K562 treated with DMSO at 1 percent for 24 hours (cell line): Measurements from ENCODE around the gene RHBDF2. TPM values are rescaled to one million over a fixed set of nuclear protein-coding genes. Genes with fewer than 3 reads are reported as not detected.

Experiments
- total RNA-seq: library from RNA; unstranded; fragments of 300-600 nt; gene quantifications from 2 replicates; pipeline ENCODE4 v1.2.3, GENCODE V29; 2022; ENCODE audit warnings: low read depth; ENCODE audit not compliant: insufficient read depth

Gene RHBDF2
- total RNA-seq = 0.79 and 1.6 TPM in 2 replicates

DNA sequence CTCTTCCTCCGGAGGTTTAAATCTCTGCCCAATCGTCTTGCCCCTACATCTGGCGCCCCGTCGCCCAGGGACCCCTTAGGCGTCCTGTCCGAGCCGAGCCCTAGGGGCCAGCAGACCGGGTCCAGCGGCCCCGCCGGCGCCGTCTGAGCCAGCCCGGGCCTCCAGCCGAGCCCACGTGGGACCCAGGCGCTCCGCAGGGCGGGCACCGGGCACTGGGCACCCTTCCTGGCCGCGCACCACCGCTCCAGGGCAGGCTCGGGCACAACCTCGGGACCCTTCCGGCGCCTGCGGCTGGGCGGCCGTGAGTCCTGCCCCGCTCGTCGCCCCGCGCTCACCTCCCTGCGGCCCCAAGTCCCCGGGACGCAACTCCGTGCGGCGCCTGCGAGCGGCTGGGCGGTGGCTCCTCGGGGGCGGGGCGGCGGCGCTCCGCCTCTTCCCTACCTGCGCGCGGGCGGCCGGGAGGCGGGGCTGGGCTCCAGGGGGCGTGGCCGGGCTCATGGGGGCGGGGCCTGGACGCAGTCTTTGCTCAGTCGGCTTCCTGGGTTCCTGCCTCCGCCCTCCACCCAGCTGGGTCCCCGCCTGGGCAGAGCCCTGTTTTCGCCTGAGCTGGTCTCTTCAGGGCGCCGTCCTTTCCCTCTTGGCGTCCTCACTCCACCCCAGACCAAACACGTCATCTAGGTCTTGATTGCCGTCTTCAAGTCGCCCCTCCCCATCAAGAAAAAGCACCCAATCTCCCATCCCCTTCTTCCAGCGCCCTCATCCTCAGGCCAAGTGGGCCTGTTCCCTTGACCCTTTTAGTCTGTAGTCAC lies at the start of gene RHBDF2:
RHBDF2 (minus strand) TSS at position 406 of the 809 bp plus-strand sequence. CDS start 19,899 bp downstream, outside the sequence.

DNA sequence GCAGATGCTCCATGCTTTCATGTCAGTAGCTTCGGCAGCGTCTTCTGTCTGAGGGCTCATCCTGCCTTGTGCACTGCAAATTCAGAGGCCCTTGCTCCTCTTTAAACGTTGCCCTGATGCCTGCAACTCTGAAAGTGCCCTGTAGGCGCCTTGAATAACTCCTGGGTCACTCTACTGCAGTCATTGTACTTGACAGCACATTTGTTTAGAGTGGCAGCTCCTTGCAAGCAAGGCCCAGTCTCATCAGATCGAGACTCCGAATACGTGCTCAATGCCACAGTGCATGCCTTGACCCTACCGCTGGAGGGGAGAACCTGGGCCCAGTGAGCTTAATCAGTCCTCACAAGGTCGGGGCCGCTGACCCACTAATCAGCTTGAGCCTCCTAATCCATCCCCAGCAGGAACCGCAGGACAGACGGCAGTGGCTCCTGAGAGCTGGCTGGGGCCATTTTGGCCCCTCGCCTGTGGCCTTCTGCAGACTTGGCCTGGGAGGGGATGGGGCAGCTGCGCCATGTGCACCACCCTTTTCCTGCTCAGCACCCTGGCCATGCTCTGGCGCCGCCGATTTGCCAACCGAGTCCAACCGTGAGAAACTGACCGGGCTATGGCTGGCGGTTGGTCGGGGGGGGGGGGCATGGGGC lies 38.5 kb upstream of the RHBDF2 start, which contains the start of gene PRCD:
PRCD (plus strand) TSS at position 414 of the 641 bp plus-strand sequence; CDS start at position 512, 98 bp downstream.

DNA sequence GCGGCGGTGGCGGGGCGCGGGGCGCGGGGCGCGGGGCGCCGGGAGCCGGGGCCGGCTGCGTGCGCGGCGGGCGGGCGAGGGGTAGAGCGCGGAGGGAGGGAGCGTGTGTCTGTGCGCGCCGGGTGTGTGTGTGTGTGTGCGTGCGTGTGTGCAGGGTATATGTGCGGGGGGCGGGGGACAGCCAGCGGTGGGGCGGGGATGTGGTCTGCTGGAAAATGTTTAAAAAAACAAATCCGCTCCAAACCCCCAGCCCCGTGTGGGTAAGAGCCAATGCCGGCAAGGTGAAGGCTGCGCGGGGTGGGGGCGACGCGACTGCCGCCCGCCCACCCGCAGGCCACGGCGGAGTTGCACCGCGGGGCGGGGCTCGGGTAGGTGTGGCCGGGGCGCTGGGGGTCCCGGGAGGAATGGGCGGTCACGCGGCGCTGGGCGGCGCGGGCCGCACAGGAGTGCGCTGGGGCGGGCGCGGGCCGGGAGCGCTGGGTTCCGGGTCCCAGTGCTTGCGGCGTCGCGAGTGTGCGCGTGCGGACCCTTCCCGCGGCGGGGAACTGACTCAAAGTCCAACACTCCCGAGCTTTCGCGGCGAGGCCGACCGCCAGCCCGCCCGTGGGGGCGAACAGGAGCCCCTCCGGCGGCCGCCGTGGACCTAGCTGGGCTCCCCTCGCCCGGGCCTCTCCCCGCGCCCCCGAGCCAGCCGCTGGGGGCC lies 36.5 kb upstream of the RHBDF2 start, which contains the start of gene CYGB:
CYGB (minus strand) TSS at position 132 of the 703 bp plus-strand sequence. CDS start 167 bp downstream, outside the sequence.

DNA sequence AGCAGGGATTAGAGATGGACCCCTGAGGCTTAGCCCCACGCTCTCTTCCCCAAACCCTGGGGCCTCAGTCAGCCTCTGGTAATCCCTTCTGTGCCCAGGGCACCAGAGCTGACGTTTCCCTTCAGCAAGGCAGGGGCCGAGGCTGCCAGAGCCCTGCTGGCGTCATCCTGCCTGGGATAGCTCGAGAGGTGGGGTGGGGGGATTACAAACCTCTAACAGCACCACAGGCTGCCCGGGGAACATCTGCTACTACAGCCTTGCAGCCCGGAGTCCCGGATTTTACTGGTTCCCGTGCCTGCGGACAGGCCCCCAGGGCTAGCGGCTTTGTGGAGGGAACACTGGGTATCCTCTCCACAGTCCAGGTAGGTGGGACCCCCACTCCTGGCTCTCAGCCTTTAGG lies 33.9 kb downstream of the RHBDF2 start, which contains the start of gene AANAT:
AANAT (plus strand) TSS at position 238 of the 400 bp plus-strand sequence. CDS start 1,144 bp downstream, outside the sequence.

DNA sequence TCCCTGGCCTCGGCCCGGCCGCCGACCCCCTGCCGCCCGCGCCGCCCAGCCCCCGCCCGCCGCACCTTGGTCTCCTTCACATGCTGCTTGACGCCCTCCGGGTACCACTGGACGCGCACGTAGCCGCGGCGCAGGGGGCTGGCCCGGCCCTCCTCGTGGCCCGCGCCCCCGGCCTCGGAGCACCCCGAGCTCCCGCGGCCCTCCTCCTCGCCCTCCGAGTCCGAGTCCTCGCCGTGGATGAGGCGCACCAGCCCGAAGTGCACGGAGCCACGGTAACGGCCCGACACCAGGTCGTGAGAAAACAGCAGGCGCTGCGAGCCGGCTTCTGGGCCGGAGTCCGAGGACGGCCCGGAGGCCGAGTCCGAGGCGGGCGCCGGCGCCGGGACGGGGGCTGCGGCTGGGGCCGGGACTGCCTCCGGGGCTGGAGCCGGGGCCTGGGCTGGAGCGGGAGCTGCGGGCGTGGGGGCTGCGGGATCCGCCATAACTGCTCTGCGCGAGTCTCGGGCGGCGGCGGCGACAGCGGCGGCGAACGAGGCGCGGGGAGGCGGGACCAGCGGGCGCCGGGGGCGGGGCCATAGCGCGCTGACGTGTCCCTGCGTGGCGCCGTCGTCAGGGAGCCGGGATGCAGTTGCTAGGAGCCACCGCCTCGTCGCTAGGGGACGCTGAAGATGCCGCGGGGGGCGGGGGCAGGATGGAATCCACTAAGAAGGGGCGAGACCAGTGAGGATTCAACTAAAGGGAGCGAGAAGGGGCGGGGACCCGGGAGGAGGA lies 48.4 kb downstream of the RHBDF2 start, which contains the start of gene UBE2O:
UBE2O (minus strand) TSS at position 493 of the 771 bp plus-strand sequence; CDS start at position 482, 11 bp downstream.

Other genes with a start within 250 kb of the RHBDF2 start
- gene UBALD2, start 236.1 kb downstream of the RHBDF2 start, total RNA-seq = 249 and 257 TPM in 2 replicates
- 11.5 and 13.5 TPM in 2 replicates for gene QRICH2, start 193.1 kb downstream of the RHBDF2 start, total RNA-seq
- 45.3 and 48.2 TPM in 2 replicates for gene PRPSAP1, start 147.5 kb downstream of the RHBDF2 start, total RNA-seq
- gene SPHK1, start 116.8 kb downstream of the RHBDF2 start, total RNA-seq = 60.7 and 66.6 TPM in 2 replicates
- gene UBE2O, start 48.3 kb downstream of the RHBDF2 start, total RNA-seq = 40.9 and 46.4 TPM in 2 replicates
- gene AANAT, start 33.8 kb downstream of the RHBDF2 start, total RNA-seq = not detected in 2 replicates
- gene CYGB, start 36.3 kb upstream of the RHBDF2 start, total RNA-seq = 0.28 and 0.88 TPM in 2 replicates
- not detected in 2 replicates for gene PRCD, start 38.6 kb upstream of the RHBDF2 start, total RNA-seq
- not detected in 2 replicates for gene ST6GALNAC2, start 84.4 kb upstream of the RHBDF2 start, total RNA-seq
- gene ST6GALNAC1, start 142.3 kb upstream of the RHBDF2 start, total RNA-seq = 26.1 and 36.2 TPM in 2 replicates
- 14.4 and 15.0 TPM in 2 replicates for gene MXRA7, start 209.5 kb upstream of the RHBDF2 start, total RNA-seq
- gene JMJD6, start 225.2 kb upstream of the RHBDF2 start, total RNA-seq = 47.3 and 50.5 TPM in 2 replicates
- gene METTL23, start 225.4 kb upstream of the RHBDF2 start, total RNA-seq = 76.9 and 81.6 TPM in 2 replicates
- gene SRSF2, start 235.9 kb upstream of the RHBDF2 start, total RNA-seq = 458 and 511 TPM in 2 replicates
- gene MFSD11, start 236.7 kb upstream of the RHBDF2 start, total RNA-seq = 26.6 and 34.6 TPM in 2 replicates